BE2C (cell line): Measurements from ENCODE around the gene PKNOX1.
"Not testable (repeated sequence)": the region's sequence is repeated elsewhere in the genome, so short reads cannot be mapped to it uniquely, and the experiment has no call there.

Experiments used
- DNase-seq: peaks from one replicate; pipeline ENCODE4 v3.0.0-alpha.2; 2020
- H3K27me3 ChIP-seq: fragments of 250-450 bp; sonication (Bioruptor Pico); 2 replicates; pipeline ENCODE4 v1.5.1; 2020; ENCODE audit warnings: mild to moderate bottlenecking
- H3K36me3 ChIP-seq: fragments of 250-450 bp; sonication (Bioruptor Pico); 2 replicates; pipeline ENCODE4 v1.5.1; 2020; ENCODE audit warnings: mild to moderate bottlenecking
- H3K4me1 ChIP-seq: fragments of 250-450 bp; sonication (Bioruptor Pico); 2 replicates; pipeline ENCODE4 v1.5.1; 2020
- H3K4me3 ChIP-seq: 2 replicates; pipeline ENCODE4 v1.5.1; 2011; ENCODE audit warnings: low read depth, low read length
- H3K9me3 ChIP-seq: fragments of 250-450 bp; sonication (Bioruptor Pico); 2 replicates; pipeline ENCODE4 v1.5.1; 2020
- CTCF ChIP-seq: IDR thresholded peaks from 2 replicates; pipeline ENCODE4 v1.5.1; 2012; ENCODE audit warnings: mild to moderate bottlenecking, low read depth, low read length

PKNOX1 gene

GRCh38 chr21:42991992-42992740 lies 17.8 kb downstream of the PKNOX1 start:
- Histone ChIP-seq H3K27me3 (no peaks in the 10 kb centered on the region), H3K9me3 (no peaks in the 10 kb centered on the region), H3K4me3 (no peak overlapping the region), H3K36me3 (no peaks in the 10 kb centered on the region), H3K4me1 (no peaks in the 10 kb centered on the region; the same call in 1 of the 2 replicates)
- DNase-seq, result no peak
- TF ChIP-seq CTCF, result no peak

GRCh38 chr21:42993051-42993712 lies 18.8 kb downstream of the PKNOX1 start:
- no peaks in the 10 kb centered on the region; the same call in 1 of the 2 replicates for H3K36me3 ChIP-seq
- TF ChIP-seq CTCF, result no peak
- H3K9me3 ChIP-seq, result no peaks in the 10 kb centered on the region
- no peaks in the 10 kb centered on the region; the same call in 1 of the 2 replicates for H3K4me1 ChIP-seq
- H3K27me3 ChIP-seq, result no peaks in the 10 kb centered on the region
- H3K4me3 ChIP-seq, result no peak overlapping the region
- no peak for DNase-seq

- H3K4me1 ChIP-seq, result no peaks in the 10 kb centered on the region; the same call in 1 of the 2 replicates
- H3K36me3 ChIP-seq, result no peaks in the 10 kb centered on the region; the same call in 1 of the 2 replicates
- H3K4me3 ChIP-seq, result no peak overlapping the region
- no peaks in the 10 kb centered on the region for H3K27me3 ChIP-seq
- TF ChIP-seq CTCF, result no peak
- peaks cover 2% of the 10 kb centered on the region; the same call in 1 of the 2 replicates for H3K9me3 ChIP-seq
- DNase-seq, result no peak
Measured at GRCh38 chr21:42997053-42997452, 22.7 kb downstream of the PKNOX1 start.

GRCh38 chr21:42997983-42998382 lies 23.6 kb downstream of the PKNOX1 start:
- H3K27me3 ChIP-seq, DNase-seq, H3K4me1 ChIP-seq, H3K36me3 ChIP-seq, H3K4me3 ChIP-seq, H3K9me3 ChIP-seq: not testable (repeated sequence)

- not testable (repeated sequence) for H3K36me3 ChIP-seq, H3K4me1 ChIP-seq, H3K4me3 ChIP-seq, H3K9me3 ChIP-seq, H3K27me3 ChIP-seq, DNase-seq
Measured at GRCh38 chr21:42999152-42999551, 24.8 kb downstream of the PKNOX1 start.

- H3K4me3 ChIP-seq, H3K36me3 ChIP-seq, H3K4me1 ChIP-seq, H3K27me3 ChIP-seq, DNase-seq, H3K9me3 ChIP-seq: not testable (repeated sequence)
Measured at GRCh38 chr21:43000041-43000440, 25.7 kb downstream of the PKNOX1 start.

GRCh38 chr21:43001316-43001715 lies 27.0 kb downstream of the PKNOX1 start:
- H3K4me3 ChIP-seq, result no peak overlapping the region
- H3K27me3 ChIP-seq, result no peaks in the 10 kb centered on the region
- peaks cover 8% of the 10 kb centered on the region for H3K36me3 ChIP-seq
- no peak for DNase-seq
- no peaks in the 10 kb centered on the region for H3K4me1 ChIP-seq
- peaks cover 2% of the 10 kb centered on the region; the same call in 1 of the 2 replicates for H3K9me3 ChIP-seq
- no peak for TF ChIP-seq CTCF
